8988T (cell line): Measurements from ENCODE around the gene SDHAF3.
"Not testable (repeated sequence)": the region's sequence is repeated elsewhere in the genome, so short reads cannot be mapped to it uniquely, and the experiment has no call there.

Experiments
- DNase-seq: peaks from one replicate; pipeline ENCODE4 v3.0.0; 2011

SDHAF3 gene

GRCh38 chr7:97126483-97127171 is 9.1 kb downstream of the SDHAF3 start:
- no peak for DNase-seq

DNA sequence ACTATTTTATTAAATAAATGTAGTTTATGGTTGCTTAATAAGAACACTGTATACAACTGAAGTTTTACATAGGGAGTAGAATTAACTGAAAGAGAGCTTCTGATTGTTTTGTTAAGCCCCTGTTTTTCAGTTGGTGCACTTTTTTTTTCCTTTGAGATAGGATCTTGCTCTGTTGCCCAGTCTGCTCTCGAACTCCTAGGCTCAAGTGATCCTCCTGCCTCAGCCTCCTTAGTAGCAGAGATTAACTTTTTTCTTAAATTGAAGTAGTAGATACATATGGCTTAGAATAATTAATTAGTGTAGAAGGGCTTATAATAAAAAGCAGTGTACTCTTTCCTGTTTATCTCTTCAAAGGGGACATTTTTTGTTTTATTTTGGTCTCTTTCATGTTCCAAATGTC is 11.2 kb downstream of the SDHAF3 start:
- DNase-seq, result no peak

DNA sequence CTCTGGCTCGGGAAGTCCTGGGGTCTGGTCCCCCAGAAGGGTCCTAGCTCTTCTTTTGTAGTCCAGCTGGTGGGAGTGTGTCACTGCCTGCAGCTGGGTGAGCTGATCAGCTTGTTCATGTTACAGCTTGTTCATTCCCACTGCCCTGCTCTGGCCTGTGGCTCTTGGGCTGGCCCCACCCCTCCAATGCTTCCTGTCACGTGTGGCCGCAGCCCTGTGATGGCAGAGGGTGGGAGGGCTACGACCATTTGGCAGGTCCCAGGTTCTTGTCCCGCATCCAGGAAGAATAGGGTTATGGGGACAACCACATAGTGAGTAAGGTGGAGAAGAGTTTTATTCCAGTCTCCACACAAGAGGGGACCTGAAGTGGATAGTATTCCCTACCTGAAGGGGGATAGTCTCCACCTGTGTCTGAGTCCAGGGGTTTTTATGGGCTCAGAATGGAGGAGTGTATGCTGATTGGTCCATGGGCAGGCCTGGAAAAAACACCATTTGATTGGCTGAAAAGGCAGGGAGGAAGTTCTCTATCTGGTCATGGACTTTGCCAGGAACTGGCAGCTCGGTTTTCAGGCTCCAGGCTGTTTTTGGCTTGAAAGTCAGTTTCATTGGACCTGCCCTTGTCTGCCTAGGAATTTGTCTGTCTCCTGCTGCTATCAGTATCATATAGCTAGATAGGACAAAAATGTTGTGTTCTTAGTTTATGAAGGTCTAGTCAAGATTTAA is 13.1 kb downstream of the SDHAF3 start:
- no peak for DNase-seq

- no peak for DNase-seq
These were observed 15.7 kb downstream of the SDHAF3 start for GRCh38 chr7:97133159-97133558.

DNA sequence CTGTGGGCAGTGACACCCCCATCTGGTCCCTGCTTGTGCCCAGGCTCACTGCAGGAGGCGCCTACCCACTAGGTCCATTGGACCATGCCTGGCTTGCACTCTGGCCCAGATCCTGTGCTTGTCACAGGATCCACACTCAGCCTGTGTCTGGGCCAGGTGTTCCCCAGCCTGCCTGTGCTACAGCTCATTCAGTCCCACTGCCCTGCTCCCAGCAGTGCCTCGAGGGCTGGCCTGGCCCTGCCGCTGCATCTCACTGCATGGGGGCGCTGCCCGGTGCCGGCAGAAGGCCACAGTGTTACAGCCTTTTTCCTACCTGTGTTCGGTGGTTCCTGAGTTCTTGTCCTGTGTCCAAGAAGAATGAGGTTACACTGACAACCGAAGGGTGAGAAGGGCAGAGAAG is 21.3 kb downstream of the SDHAF3 start:
- no peak for DNase-seq

DNA sequence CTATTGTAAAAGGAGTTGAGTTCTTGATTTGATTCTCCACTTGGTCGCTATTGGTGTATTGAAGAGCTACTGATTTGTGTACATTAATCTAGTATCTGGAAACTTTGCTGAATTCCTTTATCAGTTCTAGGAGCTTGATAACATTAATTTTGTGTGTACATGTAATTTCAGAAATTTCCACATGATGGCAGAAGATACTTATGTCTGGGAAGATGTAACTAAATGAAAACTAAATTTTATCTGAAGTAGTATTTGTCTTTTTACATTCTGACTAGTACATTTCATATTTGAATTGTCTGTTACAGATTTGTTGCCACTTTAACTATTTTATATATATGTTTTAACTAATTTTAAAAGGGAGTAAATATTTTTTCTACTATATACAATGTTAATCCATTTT is 27.6 kb downstream of the SDHAF3 start:
- DNase-seq, result no peak

DNA sequence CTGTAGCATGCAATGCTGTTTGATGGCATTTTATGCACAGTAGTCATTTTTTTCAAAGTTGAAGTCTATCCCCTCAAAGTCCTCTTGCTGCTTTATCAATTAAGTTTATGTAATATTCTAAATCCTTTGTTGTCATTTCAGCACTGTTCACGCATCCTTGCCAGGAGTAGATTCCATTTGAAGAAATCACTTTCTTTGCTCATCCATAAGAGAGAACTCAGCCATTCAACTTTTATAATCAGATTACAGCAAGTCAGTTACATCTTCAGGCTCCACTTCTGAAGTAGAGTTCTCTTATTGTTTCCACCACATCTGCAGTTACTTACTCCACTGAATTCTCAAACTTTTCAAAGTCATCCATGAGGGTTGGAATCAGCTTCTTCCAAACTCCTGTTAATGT is 32.3 kb downstream of the SDHAF3 start:
- DNase-seq, result no peak

DNA sequence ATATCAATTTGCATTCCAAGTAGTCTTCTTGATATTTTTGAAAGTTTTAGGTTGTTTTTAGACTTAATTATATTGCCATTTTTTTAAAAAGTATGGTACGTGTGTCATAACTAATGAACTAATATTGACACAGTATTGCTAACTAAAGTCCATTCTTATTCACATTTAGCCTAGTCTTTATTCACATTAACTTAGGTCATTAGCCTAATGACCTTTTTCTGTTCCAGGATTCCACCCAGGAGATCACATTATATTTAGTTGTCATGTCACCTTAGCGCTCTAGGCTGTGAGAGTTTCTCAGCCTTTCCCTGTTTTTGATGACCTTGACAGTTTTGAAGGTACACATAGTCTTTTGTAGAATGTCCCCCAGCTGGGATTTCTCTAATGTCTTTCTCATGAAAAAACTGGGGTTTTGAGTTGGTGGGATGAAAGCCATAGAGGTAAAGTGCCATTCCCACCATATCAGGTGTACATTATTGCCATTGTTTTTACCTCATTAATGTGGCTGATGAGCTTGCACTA is 38.5 kb downstream of the SDHAF3 start:
- no peak for DNase-seq

DNA sequence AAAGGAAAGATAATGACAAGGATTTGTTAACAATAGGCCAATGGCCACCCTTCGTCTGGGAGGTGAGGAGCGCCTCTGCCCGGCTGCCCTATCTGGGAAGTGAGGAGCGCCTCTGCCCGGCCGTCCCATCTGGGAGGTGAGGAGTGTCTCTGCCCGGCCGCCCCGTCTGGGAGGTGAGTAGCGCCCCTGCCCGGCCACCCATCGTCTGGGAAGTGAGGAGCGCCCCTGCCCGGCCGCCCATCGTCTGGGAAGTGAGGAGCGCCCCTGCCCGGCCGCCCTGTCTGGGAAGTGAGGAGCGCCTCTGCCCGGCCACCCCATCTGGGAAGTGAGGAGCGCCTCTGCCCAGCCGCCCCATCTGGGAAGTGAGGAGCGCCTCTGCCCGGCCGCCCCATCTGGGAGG is 42.5 kb downstream of the SDHAF3 start:
- DNase-seq, result not testable (repeated sequence)

GRCh38 chr7:97161609-97162008 is 44.1 kb downstream of the SDHAF3 start:
- DNase-seq, result not testable (repeated sequence)

DNA sequence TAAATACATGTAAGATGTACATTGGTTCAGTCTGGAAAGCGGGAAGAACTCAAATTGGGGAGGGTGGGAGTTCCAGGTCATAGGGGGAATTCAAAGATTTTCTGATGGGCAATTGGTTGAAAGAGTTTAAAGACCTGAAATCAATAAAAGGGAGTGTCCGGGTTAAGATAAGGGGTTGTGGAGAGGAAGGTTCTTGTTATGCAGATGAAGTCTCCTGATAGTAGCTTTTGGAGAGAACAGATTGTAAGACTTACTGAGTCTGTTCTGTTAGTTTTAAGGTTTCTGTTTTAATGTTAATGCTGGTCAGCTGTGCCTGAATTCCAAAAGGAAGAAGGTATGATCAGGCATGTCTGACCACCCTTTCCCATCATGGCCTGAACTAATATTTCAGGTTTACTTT is 48.8 kb downstream of the SDHAF3 start:
- no peak for DNase-seq

- DNase-seq, result no peak
These were observed 49.7 kb downstream of the SDHAF3 start for GRCh38 chr7:97167176-97167575.

DNA sequence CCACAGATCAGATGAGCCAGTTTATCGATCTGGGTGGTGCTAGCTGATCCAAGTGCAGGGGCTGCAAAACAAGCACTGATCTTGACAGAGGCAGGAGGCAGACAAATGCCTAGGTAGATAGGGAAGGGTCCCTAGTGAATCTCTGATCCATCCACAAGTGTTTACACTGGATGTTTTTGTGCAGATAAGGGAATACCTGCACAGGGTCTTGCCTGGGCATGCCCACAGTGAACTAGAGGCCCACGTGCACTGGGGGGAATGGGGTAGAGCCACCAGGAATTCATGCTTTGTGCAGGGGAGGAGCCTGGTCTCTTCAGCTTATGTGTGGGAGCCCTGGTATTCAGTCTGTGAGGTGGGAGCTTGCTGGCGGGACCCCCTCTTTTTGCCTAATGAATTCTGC is 50.3 kb downstream of the SDHAF3 start:
- DNase-seq, result no peak

DNA sequence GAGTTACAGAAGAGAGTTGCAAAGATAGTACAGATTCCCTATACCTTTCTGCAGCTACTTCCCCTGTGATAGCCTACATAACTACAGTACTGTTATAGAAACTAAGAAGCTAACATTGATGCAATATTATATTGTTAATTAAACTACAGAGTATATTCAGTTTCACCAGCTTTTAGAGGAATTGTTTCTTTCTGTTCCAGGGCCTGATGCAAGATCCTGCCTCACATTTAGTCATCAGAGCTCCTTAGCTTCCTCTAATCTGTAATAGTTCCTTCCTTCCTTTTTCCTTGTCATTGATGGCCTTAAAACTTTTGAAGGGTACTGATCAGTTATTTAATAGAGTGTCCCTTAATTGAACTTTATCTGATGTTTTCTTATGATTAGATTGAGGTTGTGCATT is 56.8 kb downstream of the SDHAF3 start:
- no peak for DNase-seq

- no peak for DNase-seq
These were observed 62.1 kb downstream of the SDHAF3 start for GRCh38 chr7:97179454-97180104.

- no peak for DNase-seq
These were observed 69.6 kb downstream of the SDHAF3 start for GRCh38 chr7:97187067-97187466.

DNA sequence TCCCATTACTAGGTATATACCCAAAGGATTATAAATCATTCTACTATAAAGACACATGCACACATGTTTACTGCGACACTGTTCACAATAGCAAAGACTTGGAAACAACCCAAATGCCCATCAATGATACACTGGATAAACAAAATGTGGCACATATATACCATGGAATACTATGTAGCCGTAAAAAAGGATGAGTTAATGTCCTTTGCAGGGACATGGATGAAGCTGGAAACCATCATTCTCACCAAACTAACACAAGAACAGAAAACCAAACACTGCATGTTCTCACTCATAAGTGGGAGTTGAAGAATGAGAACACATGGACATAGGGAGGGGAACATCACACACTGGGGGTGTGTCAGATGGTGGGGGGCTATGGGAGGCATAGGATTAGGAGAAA is 78.7 kb downstream of the SDHAF3 start:
- not testable (repeated sequence) for DNase-seq

DNA sequence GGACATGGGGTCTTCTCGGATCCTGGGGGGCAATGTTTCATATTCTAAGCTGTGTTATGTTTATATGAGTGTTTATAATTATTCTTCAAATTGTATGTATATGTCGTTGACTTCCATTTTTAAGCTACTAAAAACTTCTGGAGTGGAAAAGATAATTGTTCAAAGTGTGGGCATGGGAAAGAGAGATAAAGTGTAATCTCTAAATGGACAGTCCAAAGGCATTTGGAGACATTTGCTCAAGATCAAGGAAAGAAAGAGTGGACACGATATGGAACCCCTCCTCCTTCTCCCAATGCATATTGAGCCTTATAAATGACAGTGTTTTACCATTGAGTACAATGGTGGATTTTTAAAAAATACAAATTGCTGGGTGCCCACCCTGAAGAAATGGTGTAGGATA is 81.1 kb downstream of the SDHAF3 start:
- no peak for DNase-seq

GRCh38 chr7:97200018-97200417 is 82.5 kb downstream of the SDHAF3 start:
- no peak for DNase-seq

DNA sequence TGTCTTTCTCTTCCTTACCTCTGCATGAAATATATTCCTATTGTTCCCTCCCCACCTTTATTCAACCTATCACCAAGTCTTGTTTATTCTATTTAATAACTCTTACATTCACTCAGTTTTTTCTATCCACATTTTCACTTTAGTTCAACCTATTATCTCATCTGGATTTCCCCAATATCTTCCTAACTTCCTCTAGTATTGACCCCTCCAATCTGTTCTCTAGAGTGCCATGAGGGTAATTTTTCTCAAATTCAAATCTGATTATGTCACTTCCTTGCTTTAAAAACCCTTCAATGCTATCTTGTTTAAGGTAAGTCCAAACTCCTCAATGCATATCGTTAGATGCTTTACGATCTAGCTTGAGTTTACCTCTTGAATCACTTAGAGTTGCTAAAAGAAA is 86.5 kb downstream of the SDHAF3 start:
- DNase-seq, result no peak

DNA sequence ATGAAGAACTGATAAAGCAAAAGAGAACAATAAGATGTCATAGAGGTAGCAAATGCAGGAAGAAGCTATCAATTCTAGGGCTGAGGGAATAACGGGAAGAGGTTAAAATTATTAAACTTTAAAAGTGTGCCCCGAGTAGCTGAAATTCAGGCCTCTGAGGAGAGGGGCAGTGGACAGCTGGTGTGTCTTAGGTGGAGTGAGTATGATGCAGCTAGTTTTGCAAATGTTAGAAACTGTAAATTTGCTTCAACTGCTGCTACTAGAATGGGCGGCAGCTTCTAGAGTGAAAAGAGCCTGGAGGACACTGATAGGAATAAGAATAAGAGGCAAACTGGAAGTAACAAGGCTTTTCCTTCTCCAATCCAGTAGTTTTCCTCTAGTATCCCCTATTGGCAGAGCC is 87.3 kb downstream of the SDHAF3 start:
- no peak for DNase-seq

DNA sequence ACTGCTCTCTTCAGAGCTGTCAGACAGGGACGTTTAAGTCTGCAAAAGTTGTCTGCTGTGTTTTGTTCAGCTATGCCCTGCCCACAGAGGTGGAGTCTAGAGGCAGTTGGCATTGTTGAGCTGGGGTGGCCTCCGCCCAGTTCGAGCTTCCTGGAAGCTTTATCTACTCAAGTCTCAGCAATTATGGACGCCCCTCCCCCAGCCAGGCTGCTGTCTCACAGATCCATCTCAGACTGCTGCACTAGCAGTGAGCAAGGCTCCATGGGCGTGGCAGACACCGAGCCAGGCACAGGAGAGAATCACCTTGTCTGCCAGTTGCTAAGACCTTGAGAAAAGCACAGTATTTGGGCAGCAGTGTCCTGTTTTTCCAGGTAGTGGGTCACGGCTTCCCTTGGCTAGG is 98.1 kb downstream of the SDHAF3 start:
- no peak for DNase-seq

GRCh38 chr7:97218767-97219166 is 101.3 kb downstream of the SDHAF3 start:
- DNase-seq, result no peak

- no peak for DNase-seq
These were observed 101.7 kb downstream of the SDHAF3 start for GRCh38 chr7:97219237-97219636.
